Muscle layer of duodenum (tissue), 2 donors: ENCODE measurements around the gene TPSD1.
"Not testable (repeated sequence)": the region's sequence is repeated elsewhere in the genome, so short reads cannot be mapped to it uniquely, and the experiment has no call there.

ENCODE experiments used
- H3K27ac ChIP-seq: one replicate; pipeline ENCODE4 v1.7.0; 2013; ENCODE audit warnings: mild to moderate bottlenecking, low read length
- H3K27me3 ChIP-seq: one replicate; pipeline ENCODE4 v1.7.0; 2013; ENCODE audit warnings: low read depth, mild to moderate bottlenecking, control low read depth, low read length
- H3K36me3 ChIP-seq, 2 donors: one replicate each; pipeline ENCODE4 v1.7.0; 2013; ENCODE audit warnings: low read length in 2 of 2, control low read depth in 1 of 2, mild to moderate bottlenecking in 1 of 2; ENCODE audit not compliant: insufficient read depth in 2 of 2, control insufficient read depth in 1 of 2
- H3K4me1 ChIP-seq, 2 donors: one replicate each; pipeline ENCODE4 v1.7.0; 2013; ENCODE audit warnings: low read length in 2 of 2, mild to moderate bottlenecking in 2 of 2, control low read depth in 1 of 2, moderate library complexity in 1 of 2; ENCODE audit not compliant: insufficient read depth in 2 of 2, control insufficient read depth in 1 of 2
- H3K4me3 ChIP-seq, 2 donors: one replicate each; pipeline ENCODE4 v1.7.0; 2013; ENCODE audit warnings: low read length in 2 of 2, low read depth in 1 of 2, mild to moderate bottlenecking in 1 of 2
- H3K9me3 ChIP-seq, 2 donors: one replicate each; pipeline ENCODE4 v1.7.0; 2013; ENCODE audit warnings: low read length in 2 of 2, control low read depth in 1 of 2, mild to moderate bottlenecking in 1 of 2; ENCODE audit not compliant: control insufficient read depth in 1 of 2
- donor health status: healthy.

TPSD1 gene

GRCh38 chr16:1230471-1231212, 25.2 kb upstream of the TPSD1 start:
- H3K9me3 ChIP-seq, H3K36me3 ChIP-seq, H3K27me3 ChIP-seq, H3K4me3 ChIP-seq, H3K27ac ChIP-seq, H3K4me1 ChIP-seq: not testable (repeated sequence)

DNA sequence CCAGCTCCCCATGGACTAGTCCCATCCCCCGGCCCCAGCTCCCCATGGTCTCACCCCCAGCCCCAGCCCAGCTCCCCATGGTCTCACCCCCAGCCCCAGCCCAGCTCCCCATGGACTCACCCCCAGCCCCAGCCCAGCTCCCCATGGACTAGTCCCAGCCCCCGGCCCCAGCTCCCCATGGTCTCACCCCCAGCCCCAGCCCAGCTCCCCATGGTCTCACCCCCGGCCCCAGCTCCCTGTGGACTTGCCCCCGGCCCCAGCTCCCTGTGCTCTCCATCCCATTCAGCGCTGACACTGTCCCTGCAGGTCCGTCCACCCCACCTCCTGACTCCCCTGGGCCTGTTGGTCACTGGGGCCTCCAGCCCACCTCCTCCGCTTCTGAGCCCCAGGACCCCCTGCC, 24.6 kb upstream of the TPSD1 start:
- not testable (repeated sequence) for H3K9me3 ChIP-seq, H3K27ac ChIP-seq, H3K27me3 ChIP-seq, H3K4me3 ChIP-seq, H3K36me3 ChIP-seq, H3K4me1 ChIP-seq

DNA sequence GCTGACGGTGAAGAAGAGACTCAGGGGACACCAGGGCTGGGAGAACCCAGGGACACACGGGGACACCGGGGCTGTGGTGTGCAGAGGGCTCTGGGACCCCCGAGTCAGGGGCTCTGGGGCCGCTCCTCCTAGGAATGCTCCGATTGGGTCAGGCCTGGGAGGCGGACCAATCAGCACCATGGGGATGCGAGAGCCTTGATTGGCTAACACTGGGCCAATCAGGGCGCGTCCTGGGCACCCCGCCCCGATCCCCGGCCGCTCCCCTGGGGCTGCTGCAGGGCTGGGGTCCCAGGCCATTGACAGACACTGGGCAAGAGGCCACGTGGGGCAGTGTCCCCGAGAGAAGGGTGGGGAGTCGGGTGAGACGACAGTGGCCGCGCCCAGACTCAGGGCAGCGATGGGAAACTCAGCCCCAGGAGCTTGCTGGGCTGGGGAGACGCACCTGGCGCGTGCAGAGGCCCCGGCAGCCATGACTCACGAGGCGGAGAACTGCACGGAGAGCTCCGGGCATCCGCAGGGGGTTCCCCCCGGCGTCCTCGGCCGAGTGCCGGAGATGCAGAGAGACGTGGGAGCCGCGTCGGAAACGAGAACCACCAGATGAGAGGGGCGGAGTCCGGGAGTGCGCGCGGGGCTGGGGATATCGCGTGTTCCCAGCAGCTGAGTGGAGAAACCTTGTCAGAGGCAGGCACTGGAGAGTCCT, 23.7 kb upstream of the TPSD1 start:
- H3K4me3 ChIP-seq, H3K4me1 ChIP-seq, H3K9me3 ChIP-seq, H3K27me3 ChIP-seq, H3K36me3 ChIP-seq, H3K27ac ChIP-seq: not testable (repeated sequence)

- not testable (repeated sequence) for H3K27me3 ChIP-seq, H3K36me3 ChIP-seq
Measured at GRCh38 chr16:1236659-1237058, 19.2 kb upstream of the TPSD1 start.

GRCh38 chr16:1237990-1238389, 17.9 kb upstream of the TPSD1 start:
- no peaks in the 10 kb centered on the region for H3K27me3 ChIP-seq
- H3K9me3 ChIP-seq, result no peaks in the 10 kb centered on the region
- H3K27ac ChIP-seq, result no peak overlapping the region
- H3K4me1 ChIP-seq, result no peaks in the 10 kb centered on the region
- no peaks in the 10 kb centered on the region for H3K36me3 ChIP-seq
- H3K4me3 ChIP-seq, result no peak overlapping the region

More at GRCh38 chr16:1236659-1237058, 19.2 kb upstream of the TPSD1 start:
- not testable (repeated sequence) for H3K9me3 ChIP-seq, H3K4me3 ChIP-seq, H3K4me1 ChIP-seq, H3K27ac ChIP-seq

DNA sequence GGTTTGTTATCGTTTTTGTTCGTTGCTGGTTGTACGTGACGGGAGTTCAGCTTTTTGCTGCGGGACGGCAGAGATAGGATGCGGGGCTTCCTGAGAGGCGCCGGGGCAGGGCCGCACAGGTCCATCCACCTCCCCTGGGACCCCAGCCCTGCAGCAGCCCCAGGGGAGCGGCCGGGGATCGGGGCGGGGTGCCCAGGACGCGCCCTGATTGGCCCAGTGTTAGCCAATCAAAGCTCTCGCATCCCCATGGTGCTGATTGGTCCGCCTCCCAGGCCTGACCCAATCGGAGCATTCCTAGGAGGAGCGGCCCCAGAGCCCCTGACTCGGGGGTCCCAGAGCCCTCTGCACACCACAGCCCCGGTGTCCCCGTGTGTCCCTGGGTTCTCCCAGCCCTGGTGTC, 17.0 kb upstream of the TPSD1 start:
- not testable (repeated sequence) for H3K4me1 ChIP-seq, H3K27me3 ChIP-seq, H3K9me3 ChIP-seq, H3K36me3 ChIP-seq, H3K4me3 ChIP-seq, H3K27ac ChIP-seq

- H3K4me1 ChIP-seq, H3K36me3 ChIP-seq, H3K27me3 ChIP-seq, H3K9me3 ChIP-seq, H3K27ac ChIP-seq, H3K4me3 ChIP-seq: not testable (repeated sequence)
Measured at GRCh38 chr16:1239575-1239974, 16.3 kb upstream of the TPSD1 start.

- not testable (repeated sequence) for H3K27ac ChIP-seq, H3K4me3 ChIP-seq, H3K9me3 ChIP-seq, H3K36me3 ChIP-seq, H3K4me1 ChIP-seq, H3K27me3 ChIP-seq
Measured at GRCh38 chr16:1240436-1240835, 15.4 kb upstream of the TPSD1 start, which contains the start of gene TPSAB1. Gene TPSAB1, plus strand, starts transcription at chr16:1240705. Its CDS starts 234 bp downstream, at chr16:1240939.

- not testable (repeated sequence) for H3K4me3 ChIP-seq, H3K9me3 ChIP-seq, H3K27ac ChIP-seq, H3K27me3 ChIP-seq, H3K4me1 ChIP-seq, H3K36me3 ChIP-seq
Measured at GRCh38 chr16:1241081-1241480, 14.8 kb upstream of the TPSD1 start.

DNA sequence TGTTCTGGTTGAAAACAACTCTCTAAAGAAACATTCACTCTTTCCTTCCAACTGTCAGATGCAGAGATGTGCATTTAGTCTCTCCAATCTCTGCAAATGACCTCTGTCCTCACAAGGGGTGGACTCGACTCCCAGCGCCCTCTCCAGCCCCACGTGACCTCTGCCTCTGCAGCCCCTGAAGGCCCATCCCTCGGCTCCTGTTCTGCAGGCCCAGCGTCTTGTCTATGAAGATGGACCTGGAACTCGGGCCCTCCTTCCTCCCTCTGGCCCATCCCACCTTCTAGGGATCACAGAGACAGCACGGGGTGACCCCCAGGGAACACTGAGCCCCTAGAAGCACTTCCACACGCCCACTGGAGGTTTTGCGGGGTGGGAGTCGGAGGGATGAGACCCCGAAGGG, 12.5 kb upstream of the TPSD1 start:
- not testable (repeated sequence) for H3K36me3 ChIP-seq, H3K27me3 ChIP-seq, H3K27ac ChIP-seq, H3K9me3 ChIP-seq, H3K4me1 ChIP-seq, H3K4me3 ChIP-seq

- H3K4me1 ChIP-seq, H3K36me3 ChIP-seq, H3K9me3 ChIP-seq, H3K27me3 ChIP-seq, H3K4me3 ChIP-seq, H3K27ac ChIP-seq: not testable (repeated sequence)
Measured at GRCh38 chr16:1243907-1244850, 11.7 kb upstream of the TPSD1 start.
